Karpas-422 (cell line): ENCODE measurements around the gene SMARCC1. TPM values are rescaled to one million over a fixed set of nuclear protein-coding genes. Genes with fewer than 3 reads are reported as not detected.
A peak's percentile ranks its signal among the peaks of the same experiment; 100 is the strongest.

Experiments
- DNase-seq: peaks from one replicate; pipeline ENCODE4 v3.0.0-alpha.2; 2015
- H2AFZ ChIP-seq: fragments of 200-600 bp; sonication (generic); 2 replicates; pipeline ENCODE4 v1.6.1; 2014; ENCODE audit warnings: antibody characterized with exemption, low read length, mixed read lengths
- H3K27ac ChIP-seq: fragments of 200-600 bp; sonication (generic); 2 replicates; pipeline ENCODE4 v1.5.1; 2014; ENCODE audit warnings: mild to moderate bottlenecking, low read length, moderate library complexity
- H3K27me3 ChIP-seq: fragments of 200-600 bp; sonication (generic); 2 replicates; pipeline ENCODE4 v1.6.1; 2014; ENCODE audit warnings: low read length, mixed read lengths
- H3K36me3 ChIP-seq: fragments of 200-600 bp; sonication (generic); 2 replicates; pipeline ENCODE4 v1.6.1; 2014; ENCODE audit warnings: low read length, mixed read lengths; ENCODE audit not compliant: insufficient read depth
- H3K4me1 ChIP-seq: fragments of 200-600 bp; sonication (generic); 2 replicates; pipeline ENCODE4 v1.6.1; 2014; ENCODE audit warnings: mild to moderate bottlenecking, low read length, mixed read lengths
- H3K4me2 ChIP-seq: fragments of 200-600 bp; sonication (generic); 2 replicates; pipeline ENCODE4 v1.6.1; 2014; ENCODE audit warnings: low read length, low read depth, mild to moderate bottlenecking; ENCODE audit not compliant: poor library complexity, severe bottlenecking
- H3K4me3 ChIP-seq: fragments of 200-600 bp; sonication (generic); 2 replicates; pipeline ENCODE4 v1.5.1; 2014; ENCODE audit warnings: mild to moderate bottlenecking, antibody characterized with exemption, low read length, mixed read lengths
- H3K79me2 ChIP-seq: fragments of 200-600 bp; sonication (generic); 2 replicates; pipeline ENCODE4 v1.6.1; 2014; ENCODE audit warnings: mild to moderate bottlenecking, low read length, mixed read lengths
- H3K9ac ChIP-seq: fragments of 200-600 bp; sonication (generic); 2 replicates; pipeline ENCODE4 v1.6.0; 2014; ENCODE audit warnings: low read length
- H3K9me2 ChIP-seq: fragments of 200-600 bp; sonication (generic), shearing (Covaris generic); replicated peaks from 2 replicates; pipeline ENCODE4 v1.6.0; 2014; ENCODE audit warnings: mild to moderate bottlenecking, low read length, moderate library complexity; ENCODE audit not compliant: insufficient read depth
- H3K9me3 ChIP-seq: fragments of 300-700, 200-600 bp; sonication (generic); 2 replicates; pipeline ENCODE4 v1.6.1; 2014; ENCODE audit warnings: low read length, mixed read lengths
- H4K20me1 ChIP-seq: fragments of 200-600 bp; sonication (generic); 2 replicates; pipeline ENCODE4 v1.6.1; 2014; ENCODE audit warnings: mild to moderate bottlenecking, antibody characterized with exemption, low read length, low read depth; ENCODE audit not compliant: insufficient read depth
- total RNA-seq: library from RNA; depleted of rRNA; stranded (reverse); fragments of >200 nt; shearing (Covaris generic); gene quantifications from 2 replicates; pipeline ENCODE4 v1.2.3, GENCODE V29; 2014; ENCODE audit warnings: low replicate concordance

Gene SMARCC1
- total RNA-seq, 1 experiment from 2014 or later = 71.3 TPM

GRCh38 chr3:47661121-47661752 is 120.5 kb downstream of the SMARCC1 start:
- Histone ChIP-seq H3K27ac (no peak overlapping the region), H3K9me2 (no peaks in the 10 kb centered on the region), H3K9ac (no peak overlapping the region), H3K4me1 (no peaks in the 10 kb centered on the region), H3K36me3 (peaks cover 64% of the 10 kb centered on the region), H3K79me2 (peaks cover 46% of the 10 kb centered on the region), H3K9me3 (0 out of 2 replicates have a peak, but pooled peaks cover 5% of the 10 kb centered on the region), H3K4me2 (no peak overlapping the region), H3K4me3 (no peak overlapping the region), H3K27me3 (no peaks in the 10 kb centered on the region), H2AFZ (no peak overlapping the region), H4K20me1 (no peaks in the 10 kb centered on the region)
- DNase-seq = no peak

DNA sequence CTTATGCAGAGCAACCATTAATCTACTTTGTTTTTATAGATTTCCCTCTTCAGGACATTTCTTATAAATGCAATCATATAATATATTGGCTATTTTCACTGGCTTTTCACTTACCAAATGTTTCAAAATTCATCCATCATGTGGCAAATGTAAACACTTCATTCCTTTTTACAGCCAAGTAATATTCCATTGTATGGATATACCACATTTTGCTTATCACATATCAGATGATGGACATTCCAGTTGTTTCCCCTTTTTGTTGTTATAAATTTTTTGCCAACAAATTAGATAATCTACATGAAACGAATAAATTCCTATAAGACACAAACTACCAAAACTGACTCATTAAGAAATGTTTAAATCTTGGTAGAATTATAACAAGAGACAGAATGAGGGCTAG is 123.2 kb downstream of the SMARCC1 start:
- no peak overlapping the region for H3K9ac ChIP-seq
- H3K4me1 ChIP-seq = peaks cover 16% of the 10 kb centered on the region
- no peak overlapping the region for H3K4me2 ChIP-seq
- no peaks in the 10 kb centered on the region for H3K27me3 ChIP-seq
- 0 out of 2 replicates have a peak, but pooled peaks cover 5% of the 10 kb centered on the region for H3K9me3 ChIP-seq
- no peak overlapping the region for H3K27ac ChIP-seq
- no peak overlapping the region for H3K4me3 ChIP-seq
- no peaks in the 10 kb centered on the region for H4K20me1 ChIP-seq
- H3K79me2 ChIP-seq = peaks cover 69% of the 10 kb centered on the region
- DNase-seq = no peak
- H2AFZ ChIP-seq = no peak overlapping the region
- H3K9me2 ChIP-seq = no peaks in the 10 kb centered on the region
- H3K36me3 ChIP-seq = peaks cover 55% of the 10 kb centered on the region

- H3K9me3 ChIP-seq = no peaks in the 10 kb centered on the region
- no peak overlapping the region for H3K4me3 ChIP-seq
- peak overlapping the region; percentile 19 for H3K4me2 ChIP-seq
- H4K20me1 ChIP-seq = no peaks in the 10 kb centered on the region
- H3K9ac ChIP-seq = no peak overlapping the region
- H3K79me2 ChIP-seq = peaks cover 90% of the 10 kb centered on the region
- H3K9me2 ChIP-seq = no peaks in the 10 kb centered on the region
- peak overlapping the region; percentile 51 for H3K27ac ChIP-seq
- peak; percentile 58 for DNase-seq
- H3K36me3 ChIP-seq = peaks cover 14% of the 10 kb centered on the region; the same call in 1 of the 2 replicates
- no peak overlapping the region for H2AFZ ChIP-seq
- no peaks in the 10 kb centered on the region for H3K27me3 ChIP-seq
- peaks cover 59% of the 10 kb centered on the region for H3K4me1 ChIP-seq
Measured at GRCh38 chr3:47652142-47652541, 129.6 kb downstream of the SMARCC1 start.

DNA sequence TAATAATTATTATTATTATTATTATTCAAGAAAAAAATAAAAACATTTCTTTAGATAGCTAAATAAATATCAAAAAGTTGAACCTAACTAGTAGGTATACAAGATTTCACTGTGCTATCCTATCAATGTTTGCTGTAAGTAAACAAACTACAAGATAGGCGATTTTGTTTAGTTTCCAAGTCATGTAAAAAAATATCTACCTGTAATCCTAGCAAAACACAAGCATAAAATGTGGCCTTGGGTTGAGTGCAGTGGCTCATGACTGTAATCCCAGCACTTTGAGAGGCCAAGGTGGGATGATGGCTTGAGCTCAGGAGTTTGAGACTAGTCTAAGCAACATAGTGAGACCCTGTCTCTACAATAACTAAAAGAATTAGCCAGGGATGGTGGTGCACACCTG is 131.4 kb downstream of the SMARCC1 start:
- Histone ChIP-seq H3K9ac (no peak overlapping the region), H2AFZ (no peak overlapping the region), H3K36me3 (peaks cover 10% of the 10 kb centered on the region; the same call in 1 of the 2 replicates), H3K4me2 (no peak overlapping the region), H3K4me1 (peaks cover 59% of the 10 kb centered on the region), H3K9me2 (no peaks in the 10 kb centered on the region), H3K27ac (no peak overlapping the region), H3K27me3 (no peaks in the 10 kb centered on the region), H3K9me3 (no peaks in the 10 kb centered on the region), H3K79me2 (peaks cover 85% of the 10 kb centered on the region), H3K4me3 (no peak overlapping the region), H4K20me1 (no peaks in the 10 kb centered on the region)
- DNase-seq = no peak

- no peaks in the 10 kb centered on the region for H3K27me3 ChIP-seq
- H3K9me2 ChIP-seq = no peaks in the 10 kb centered on the region
- peaks cover 83% of the 10 kb centered on the region for H3K79me2 ChIP-seq
- no peaks in the 10 kb centered on the region for H3K9me3 ChIP-seq
- peaks cover 16% of the 10 kb centered on the region; the same call in 1 of the 2 replicates for H3K36me3 ChIP-seq
- no peak overlapping the region for H2AFZ ChIP-seq
- no peaks in the 10 kb centered on the region for H4K20me1 ChIP-seq
- H3K4me2 ChIP-seq = no peak overlapping the region
- no peak for DNase-seq
- peaks cover 33% of the 10 kb centered on the region for H3K4me1 ChIP-seq
- no peak overlapping the region for H3K9ac ChIP-seq
- H3K4me3 ChIP-seq = no peak overlapping the region
- no peak overlapping the region for H3K27ac ChIP-seq
Measured at GRCh38 chr3:47647550-47647949, 134.1 kb downstream of the SMARCC1 start.

DNA sequence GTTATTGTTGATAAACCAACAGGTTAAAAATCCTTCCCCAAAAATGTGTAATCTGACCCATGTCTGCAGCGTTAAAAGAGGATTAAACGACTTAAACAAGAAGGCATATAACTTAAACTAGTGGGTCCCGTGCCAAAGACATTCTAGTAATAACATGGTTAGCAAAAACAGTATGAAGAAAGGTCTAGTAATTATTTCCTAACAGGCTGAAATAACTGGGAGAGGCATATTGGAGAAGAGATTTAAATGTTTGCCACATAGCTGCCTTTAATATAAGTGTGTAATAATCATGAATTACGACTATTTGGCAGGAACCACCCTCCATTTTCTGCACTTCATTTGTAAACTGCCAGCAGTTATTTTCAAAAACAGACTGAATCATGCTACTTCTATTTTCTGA is 135.3 kb downstream of the SMARCC1 start:
- Histone ChIP-seq H2AFZ (no peak overlapping the region), H3K36me3 (peaks cover 18% of the 10 kb centered on the region; the same call in 1 of the 2 replicates), H4K20me1 (no peaks in the 10 kb centered on the region), H3K27me3 (no peaks in the 10 kb centered on the region), H3K4me2 (no peak overlapping the region), H3K4me1 (peaks cover 21% of the 10 kb centered on the region), H3K9ac (no peak overlapping the region), H3K4me3 (no peak overlapping the region), H3K9me2 (no peaks in the 10 kb centered on the region), H3K27ac (no peak overlapping the region), H3K79me2 (peaks cover 83% of the 10 kb centered on the region), H3K9me3 (no peaks in the 10 kb centered on the region)
- no peak for DNase-seq

GRCh38 chr3:47645551-47645950 is 136.1 kb downstream of the SMARCC1 start:
- Histone ChIP-seq H3K36me3 (peaks cover 25% of the 10 kb centered on the region; the same call in 1 of the 2 replicates), H3K4me3 (no peak overlapping the region), H3K9me3 (no peaks in the 10 kb centered on the region), H3K4me2 (no peak overlapping the region), H4K20me1 (no peaks in the 10 kb centered on the region), H3K27ac (no peak overlapping the region), H3K9me2 (no peaks in the 10 kb centered on the region), H3K4me1 (peaks cover 19% of the 10 kb centered on the region), H3K9ac (no peak overlapping the region), H2AFZ (no peak overlapping the region), H3K79me2 (peaks cover 85% of the 10 kb centered on the region), H3K27me3 (no peaks in the 10 kb centered on the region)
- no peak for DNase-seq

DNA sequence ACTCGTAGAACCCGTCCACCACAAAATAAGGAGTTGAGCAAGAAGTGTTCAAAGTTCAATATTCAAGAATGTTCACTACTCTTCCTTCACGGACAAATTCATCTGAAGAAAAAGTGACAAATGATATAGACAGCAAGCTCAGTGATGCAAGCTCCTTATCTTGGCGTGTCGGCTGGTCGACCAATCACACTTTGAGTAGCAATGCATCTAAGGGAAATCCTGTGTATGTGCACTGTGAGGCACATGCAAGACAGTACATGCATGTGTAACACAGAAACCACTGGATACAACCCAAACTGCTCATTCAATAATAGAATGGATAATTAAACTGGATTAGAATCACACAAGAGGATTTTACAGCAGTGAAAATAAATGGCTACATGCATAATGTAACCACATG is 138.6 kb downstream of the SMARCC1 start:
- no peak overlapping the region for H3K9ac ChIP-seq
- H3K27me3 ChIP-seq = no peaks in the 10 kb centered on the region
- no peak for DNase-seq
- peaks cover 81% of the 10 kb centered on the region for H3K79me2 ChIP-seq
- H3K4me1 ChIP-seq = peaks cover 6% of the 10 kb centered on the region
- peaks cover 35% of the 10 kb centered on the region; the same call in 1 of the 2 replicates for H3K36me3 ChIP-seq
- H3K27ac ChIP-seq = no peak overlapping the region
- no peak overlapping the region for H3K4me2 ChIP-seq
- H3K9me2 ChIP-seq = no peaks in the 10 kb centered on the region
- no peak overlapping the region for H2AFZ ChIP-seq
- no peaks in the 10 kb centered on the region for H4K20me1 ChIP-seq
- no peak overlapping the region for H3K4me3 ChIP-seq
- no peaks in the 10 kb centered on the region for H3K9me3 ChIP-seq
